A549 (cell line): Measurements from ENCODE around the gene PLSCR5. TPM values are rescaled to one million over a fixed set of nuclear protein-coding genes. Genes with fewer than 3 reads are reported as not detected.

Experiments used
- ATAC-seq, 2 experiments: fragments of 200-7000 bp in 1 of 2; fragments of >200 bp in 1 of 2; cut with Nextera tagmentation in 1 of 2; cut with Tn5 transposase in 1 of 2; 3 replicates each; pipeline versions ENCODE4 v1.8.0 to v1.9.1; 2018 to 2020; ENCODE audit warnings: mild to moderate bottlenecking in 1 of 2, moderate library complexity in 1 of 2
- CTCF ChIA-PET: fragments of 300-600 bp; sonication (Branson Sonifier 250); formaldehyde crosslinking; extraction: SDS; loops from one replicate; lab custom pipeline; 2021; ENCODE audit warnings: antibody characterized with exemption, inconsistent platforms; lab: Yijun Ruan, JAX
- POLR2A ChIA-PET: fragments of 350-600 bp; formaldehyde crosslinking; extraction: SDS; loops from one replicate; lab custom pipeline; 2021; ENCODE audit warnings: antibody characterized with exemption, inconsistent platforms; lab: Yijun Ruan, JAX
- DNase-seq, 2 experiments: peaks; one replicate each; pipeline versions ENCODE4 v3.0.0 to v3.0.0-alpha.2; 2011 to 2016; ENCODE audit warnings: low read depth in 1 of 2, low spot score in 1 of 2
- FAIRE-seq: peaks from 2 replicates; lab custom pipeline; 2011; peaks lifted over from hg19 to GRCh38; lab: Jason Lieb, UNC
- H3K27ac ChIP-seq, 2 experiments: fragments of >200 bp; sonication (Bioruptor Twin); formaldehyde crosslinking; 3 replicates each; pipeline ENCODE4 v1.5.1; 2016 to 2017
- H3K4me1 ChIP-seq: fragments of >200 bp; sonication (Bioruptor Twin); formaldehyde crosslinking; 3 replicates; pipeline ENCODE4 v1.6.1; 2016
- H3K4me2 ChIP-seq: fragments of >200 bp; sonication (Bioruptor Twin); formaldehyde crosslinking; 3 replicates; pipeline ENCODE4 v1.6.1; 2016
- H3K4me3 ChIP-seq: fragments of >200 bp; sonication (Bioruptor Twin); formaldehyde crosslinking; 3 replicates; pipeline ENCODE4 v1.5.1; 2016
- H3K9me3 ChIP-seq: fragments of >200 bp; sonication (Bioruptor Twin); formaldehyde crosslinking; 3 replicates; pipeline ENCODE4 v1.6.1; 2016
- CBX2 ChIP-seq: fragments of 200-600 bp; sonication (generic); IDR thresholded peaks from 2 replicates; pipeline ENCODE4 v1.6.1; 2016; ENCODE audit warnings: low read depth, mild to moderate bottlenecking, borderline replicate concordance
- CHD2 ChIP-seq: fragments of 150-350 bp; IDR thresholded peaks from 2 replicates; pipeline ENCODE4 v1.6.1; 2014; ENCODE audit warnings: low read length; ENCODE audit not compliant: partially characterized antibody
- CHD4 ChIP-seq: fragments of 200-600 bp; sonication (generic); IDR thresholded peaks from 2 replicates; pipeline ENCODE4 v1.6.1; 2016; ENCODE audit warnings: antibody characterized with exemption, mild to moderate bottlenecking, borderline replicate concordance
- GATA3 ChIP-seq: IDR thresholded peaks from 2 replicates; pipeline ENCODE4 v1.6.1; 2012; ENCODE audit warnings: borderline replicate concordance
- HDAC2 ChIP-seq: fragments of 200-600 bp; sonication (generic); IDR thresholded peaks from 2 replicates; pipeline ENCODE4 v1.6.1; 2016
- HOXB5 ChIP-seq: fragments of 250-450 bp; sonication (Bioruptor Pico); IDR thresholded peaks from 2 replicates; pipeline ENCODE4 v1.5.0; 2020; ENCODE audit warnings: mild to moderate bottlenecking, moderate library complexity
- KDM5A ChIP-seq: fragments of 200-600 bp; sonication (generic); IDR thresholded peaks from 2 replicates; pipeline ENCODE4 v1.6.1; 2016; ENCODE audit warnings: antibody characterized with exemption, mild to moderate bottlenecking
- MAFK ChIP-seq: fragments of 450-650 bp; IDR thresholded peaks from 2 replicates; pipeline ENCODE4 v1.6.1; 2014; ENCODE audit not compliant: partially characterized antibody
- NFE2L2 ChIP-seq: fragments of 150-350 bp; conservative IDR thresholded peaks from 2 replicates; pipeline ENCODE4 v1.6.1; 2014; ENCODE audit warnings: low read length
- POLR2A ChIP-seq: IDR thresholded peaks from 2 replicates; pipeline ENCODE4 v1.6.1; 2012; ENCODE audit warnings: mild to moderate bottlenecking, low read length
- SMC3 ChIP-seq: fragments of >200 bp; sonication (Bioruptor Twin); formaldehyde crosslinking; IDR thresholded peaks from 3 replicates; pipeline ENCODE4 v1.6.1; 2018; ENCODE audit warnings: inconsistent platforms
- SREBF2 ChIP-seq: fragments of 450-650 bp; IDR thresholded peaks from 2 replicates; pipeline ENCODE4 v1.6.1; 2014; ENCODE audit warnings: mild to moderate bottlenecking, moderate library complexity
- TFCP2L1 ChIP-seq: fragments of 250-450 bp; sonication (Bioruptor Pico); IDR thresholded peaks from 2 replicates; pipeline ENCODE4 v1.5.0; 2021; ENCODE audit warnings: mild to moderate bottlenecking
- TP53 ChIP-seq: fragments of 250-450 bp; sonication (Bioruptor Pico); IDR thresholded peaks from 2 replicates; pipeline ENCODE4 v1.5.0; 2021; ENCODE audit warnings: mild to moderate bottlenecking, moderate library complexity
- ZFP36 ChIP-seq: fragments of 450-650 bp; IDR thresholded peaks from 2 replicates; pipeline ENCODE4 v1.6.1; 2014; ENCODE audit warnings: borderline replicate concordance; ENCODE audit not compliant: partially characterized antibody
- ZSCAN20 ChIP-seq: fragments of 250-450 bp; sonication (Bioruptor Pico); IDR thresholded peaks from 2 replicates; pipeline ENCODE4 v1.8.0; 2022; ENCODE audit warnings: mild to moderate bottlenecking, moderate library complexity
- WGBS: methylation state at CpG from one replicate; pipeline ENCODE4 v1.1.6; 2017; ENCODE audit errors: missing lambda C conversion rate; 5-methylcytosine and 5-hydroxymethylcytosine counted together
- polyA plus RNA-seq, 4 experiments: library from polyadenylated mRNA; depleted of rRNA in 3 of 4; stranded (reverse); fragments of >200 nt; fragmentation: RNase III in 1 of 4; extraction: RNeasy Plus Mini Kit Qiagen cat#74134 plus additional on column Dnase treatment in 1 of 4; gene quantifications; 2 replicates in 3 of 4; 3 replicates in 1 of 4; pipeline ENCODE4 v1.2.3, GENCODE V29; 2011 to 2017
- TF ChIP-seq, protein P1 (sequence below): fragments of 150-350 bp; IDR thresholded peaks from 2 replicates; pipeline ENCODE4 v1.6.1; 2014; ENCODE audit warnings: low read depth, mild to moderate bottlenecking, low read length
- TF ChIP-seq, protein P2 (sequence below): fragments of 200-600 bp; sonication (generic); IDR thresholded peaks from 2 replicates; pipeline ENCODE4 v1.6.1; 2016; ENCODE audit warnings: antibody characterized with exemption, mild to moderate bottlenecking, moderate library complexity
- TF ChIP-seq, protein P3 (sequence below): fragments of >200 bp; sonication (Bioruptor Twin); formaldehyde crosslinking; IDR thresholded peaks from 2 replicates; pipeline ENCODE4 v1.6.1; 2016
- TF ChIP-seq, protein P4 (sequence below): IDR thresholded peaks from 2 replicates; pipeline ENCODE4 v1.6.1; 2012; ENCODE audit warnings: low read depth, borderline replicate concordance
- TF ChIP-seq, protein P5 (sequence below): fragments of >200 bp; sonication (Bioruptor Twin); formaldehyde crosslinking; IDR thresholded peaks from 3 replicates; pipeline ENCODE4 v1.5.1; 2016

The PLSCR5 gene
- polyA plus RNA-seq, 2 of the 4 experiments (the other 2 are of a cell fraction) = not detected

DNA sequence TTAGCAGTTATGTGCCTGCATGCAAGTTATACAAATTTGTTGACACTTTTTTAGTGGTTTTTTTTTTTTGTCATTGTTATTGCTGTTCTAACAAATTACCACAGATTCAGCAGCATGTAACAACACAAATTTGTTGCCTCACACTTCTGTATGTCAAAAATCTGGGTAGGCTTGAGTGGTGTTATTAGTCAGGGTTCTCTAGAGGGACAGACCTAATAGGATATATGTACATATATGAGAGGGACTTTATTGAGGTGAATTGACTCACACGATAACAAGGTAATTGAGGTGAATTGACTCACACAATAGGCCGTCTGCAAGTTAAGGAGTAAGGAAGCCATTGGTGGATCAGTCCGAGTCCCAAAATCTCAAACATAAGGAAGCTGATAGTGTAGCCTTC, 45.8 kb downstream of the PLSCR5 start:
- FAIRE-seq (no peak), DNase-seq (no peak), ATAC-seq (no peak)
- H3K4me3 ChIP-seq = no peak overlapping the region
- 82% methylated on average over 3 of the region's 3 CpGs for WGBS
- CTCF ChIA-PET = interaction anchor here (1.7 kb wide), 1 partner anchor 11 kb away, joined by 3 read pairs; no protein-coding TSS in a partner anchor
- TF ChIP-seq, protein P1, sequence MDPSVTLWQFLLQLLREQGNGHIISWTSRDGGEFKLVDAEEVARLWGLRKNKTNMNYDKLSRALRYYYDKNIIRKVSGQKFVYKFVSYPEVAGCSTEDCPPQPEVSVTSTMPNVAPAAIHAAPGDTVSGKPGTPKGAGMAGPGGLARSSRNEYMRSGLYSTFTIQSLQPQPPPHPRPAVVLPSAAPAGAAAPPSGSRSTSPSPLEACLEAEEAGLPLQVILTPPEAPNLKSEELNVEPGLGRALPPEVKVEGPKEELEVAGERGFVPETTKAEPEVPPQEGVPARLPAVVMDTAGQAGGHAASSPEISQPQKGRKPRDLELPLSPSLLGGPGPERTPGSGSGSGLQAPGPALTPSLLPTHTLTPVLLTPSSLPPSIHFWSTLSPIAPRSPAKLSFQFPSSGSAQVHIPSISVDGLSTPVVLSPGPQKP = no peak
- TF ChIP-seq CHD2 (no peak), ZFP36 (no peak), POLR2A (no peak), CHD4 (no peak), CBX2 (no peak), SREBF2 (no peak), ZSCAN20 (CRISPR knock-in tag) (no peak), NFE2L2 (no peak), TFCP2L1 (CRISPR knock-in tag) (no peak), HDAC2 (no peak), HOXB5 (CRISPR knock-in tag) (no peak), TP53 (CRISPR knock-in tag) (no peak), KDM5A (no peak), SMC3 (no peak), MAFK (no peak)
- TF ChIP-seq, protein P2, sequence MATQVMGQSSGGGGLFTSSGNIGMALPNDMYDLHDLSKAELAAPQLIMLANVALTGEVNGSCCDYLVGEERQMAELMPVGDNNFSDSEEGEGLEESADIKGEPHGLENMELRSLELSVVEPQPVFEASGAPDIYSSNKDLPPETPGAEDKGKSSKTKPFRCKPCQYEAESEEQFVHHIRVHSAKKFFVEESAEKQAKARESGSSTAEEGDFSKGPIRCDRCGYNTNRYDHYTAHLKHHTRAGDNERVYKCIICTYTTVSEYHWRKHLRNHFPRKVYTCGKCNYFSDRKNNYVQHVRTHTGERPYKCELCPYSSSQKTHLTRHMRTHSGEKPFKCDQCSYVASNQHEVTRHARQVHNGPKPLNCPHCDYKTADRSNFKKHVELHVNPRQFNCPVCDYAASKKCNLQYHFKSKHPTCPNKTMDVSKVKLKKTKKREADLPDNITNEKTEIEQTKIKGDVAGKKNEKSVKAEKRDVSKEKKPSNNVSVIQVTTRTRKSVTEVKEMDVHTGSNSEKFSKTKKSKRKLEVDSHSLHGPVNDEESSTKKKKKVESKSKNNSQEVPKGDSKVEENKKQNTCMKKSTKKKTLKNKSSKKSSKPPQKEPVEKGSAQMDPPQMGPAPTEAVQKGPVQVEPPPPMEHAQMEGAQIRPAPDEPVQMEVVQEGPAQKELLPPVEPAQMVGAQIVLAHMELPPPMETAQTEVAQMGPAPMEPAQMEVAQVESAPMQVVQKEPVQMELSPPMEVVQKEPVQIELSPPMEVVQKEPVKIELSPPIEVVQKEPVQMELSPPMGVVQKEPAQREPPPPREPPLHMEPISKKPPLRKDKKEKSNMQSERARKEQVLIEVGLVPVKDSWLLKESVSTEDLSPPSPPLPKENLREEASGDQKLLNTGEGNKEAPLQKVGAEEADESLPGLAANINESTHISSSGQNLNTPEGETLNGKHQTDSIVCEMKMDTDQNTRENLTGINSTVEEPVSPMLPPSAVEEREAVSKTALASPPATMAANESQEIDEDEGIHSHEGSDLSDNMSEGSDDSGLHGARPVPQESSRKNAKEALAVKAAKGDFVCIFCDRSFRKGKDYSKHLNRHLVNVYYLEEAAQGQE = no peak
- TF ChIP-seq, protein P3, sequence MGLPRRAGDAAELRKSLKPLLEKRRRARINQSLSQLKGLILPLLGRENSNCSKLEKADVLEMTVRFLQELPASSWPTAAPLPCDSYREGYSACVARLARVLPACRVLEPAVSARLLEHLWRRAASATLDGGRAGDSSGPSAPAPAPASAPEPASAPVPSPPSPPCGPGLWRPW = no peak
- TF ChIP-seq, protein P4, sequence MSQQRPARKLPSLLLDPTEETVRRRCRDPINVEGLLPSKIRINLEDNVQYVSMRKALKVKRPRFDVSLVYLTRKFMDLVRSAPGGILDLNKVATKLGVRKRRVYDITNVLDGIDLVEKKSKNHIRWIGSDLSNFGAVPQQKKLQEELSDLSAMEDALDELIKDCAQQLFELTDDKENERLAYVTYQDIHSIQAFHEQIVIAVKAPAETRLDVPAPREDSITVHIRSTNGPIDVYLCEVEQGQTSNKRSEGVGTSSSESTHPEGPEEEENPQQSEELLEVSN = no peak
- TF ChIP-seq, protein P5, sequence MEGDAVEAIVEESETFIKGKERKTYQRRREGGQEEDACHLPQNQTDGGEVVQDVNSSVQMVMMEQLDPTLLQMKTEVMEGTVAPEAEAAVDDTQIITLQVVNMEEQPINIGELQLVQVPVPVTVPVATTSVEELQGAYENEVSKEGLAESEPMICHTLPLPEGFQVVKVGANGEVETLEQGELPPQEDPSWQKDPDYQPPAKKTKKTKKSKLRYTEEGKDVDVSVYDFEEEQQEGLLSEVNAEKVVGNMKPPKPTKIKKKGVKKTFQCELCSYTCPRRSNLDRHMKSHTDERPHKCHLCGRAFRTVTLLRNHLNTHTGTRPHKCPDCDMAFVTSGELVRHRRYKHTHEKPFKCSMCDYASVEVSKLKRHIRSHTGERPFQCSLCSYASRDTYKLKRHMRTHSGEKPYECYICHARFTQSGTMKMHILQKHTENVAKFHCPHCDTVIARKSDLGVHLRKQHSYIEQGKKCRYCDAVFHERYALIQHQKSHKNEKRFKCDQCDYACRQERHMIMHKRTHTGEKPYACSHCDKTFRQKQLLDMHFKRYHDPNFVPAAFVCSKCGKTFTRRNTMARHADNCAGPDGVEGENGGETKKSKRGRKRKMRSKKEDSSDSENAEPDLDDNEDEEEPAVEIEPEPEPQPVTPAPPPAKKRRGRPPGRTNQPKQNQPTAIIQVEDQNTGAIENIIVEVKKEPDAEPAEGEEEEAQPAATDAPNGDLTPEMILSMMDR = no peak
- H3K4me1 ChIP-seq = no peaks in the 10 kb centered on the region
- no peak overlapping the region for H3K4me2 ChIP-seq
- no peaks in the 10 kb centered on the region for H3K9me3 ChIP-seq
- POLR2A ChIA-PET = no interaction called here
- no peak overlapping the region for H3K27ac ChIP-seq

DNA sequence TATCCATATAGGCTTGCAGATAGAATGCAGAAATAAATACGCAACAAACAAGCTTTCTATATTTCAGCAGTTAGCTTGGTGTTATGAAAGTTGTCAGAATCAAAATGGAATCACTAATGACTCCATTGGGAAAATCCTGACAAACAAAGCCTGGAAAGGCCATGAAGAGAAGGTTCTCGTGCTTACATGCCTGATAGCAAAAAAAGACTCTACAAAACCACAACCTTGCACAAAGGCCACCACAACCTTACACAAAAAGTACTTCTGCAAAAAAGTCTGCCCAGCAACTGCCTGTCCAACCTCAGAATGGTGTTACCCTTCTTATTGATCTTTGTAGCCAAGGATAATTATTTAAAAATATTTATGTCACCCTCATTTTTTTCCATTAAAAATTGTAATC, 46.4 kb downstream of the PLSCR5 start:
- Histone ChIP-seq H3K4me1 (no peaks in the 10 kb centered on the region), H3K9me3 (no peaks in the 10 kb centered on the region)
- FAIRE-seq (no peak), DNase-seq (no peak)
- POLR2A ChIA-PET = no interaction called here
- no peak for TF ChIP-seq GATA3
- TF ChIP-seq, all 56 proteins: peak for 0
- Histone ChIP-seq H3K27ac (no peak overlapping the region), H3K4me2 (no peak overlapping the region), H3K4me3 (no peak overlapping the region)
- CTCF ChIA-PET = no interaction called here
- no peak for ATAC-seq
- WGBS = 26% methylated on average over 2 of the region's 2 CpGs
